GM12801 (cell line): ENCODE results near the gene KRTAP5-11.

Experiments
- TF ChIP-seq, protein P1 (sequence below): IDR thresholded peaks from one replicate; pipeline ENCODE4 v1.5.1; 2011; ENCODE audit warnings: control low read depth; ENCODE audit not compliant: insufficient read length; ENCODE audit errors: extremely low read depth

Gene KRTAP5-11

DNA sequence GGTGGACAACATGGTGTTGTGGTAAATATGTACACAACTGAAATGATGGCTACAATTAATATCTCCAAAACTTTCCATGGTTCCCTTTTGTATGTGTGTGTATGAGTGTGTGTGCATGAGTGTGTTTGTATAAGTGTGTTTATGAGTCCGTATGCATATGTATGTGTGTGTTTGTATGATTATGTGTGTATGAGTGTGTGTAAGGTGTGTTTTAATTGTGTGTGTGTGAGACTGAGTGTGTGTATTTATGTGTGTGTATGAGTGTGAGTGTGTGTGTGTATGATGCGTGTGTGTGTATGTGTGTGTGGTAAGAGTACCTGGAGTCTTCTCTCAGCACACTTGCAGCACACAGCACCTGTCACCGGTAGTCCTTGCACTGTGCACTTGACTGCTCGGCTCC is 26.7 kb downstream of the KRTAP5-11 start:
- TF ChIP-seq, protein P1, sequence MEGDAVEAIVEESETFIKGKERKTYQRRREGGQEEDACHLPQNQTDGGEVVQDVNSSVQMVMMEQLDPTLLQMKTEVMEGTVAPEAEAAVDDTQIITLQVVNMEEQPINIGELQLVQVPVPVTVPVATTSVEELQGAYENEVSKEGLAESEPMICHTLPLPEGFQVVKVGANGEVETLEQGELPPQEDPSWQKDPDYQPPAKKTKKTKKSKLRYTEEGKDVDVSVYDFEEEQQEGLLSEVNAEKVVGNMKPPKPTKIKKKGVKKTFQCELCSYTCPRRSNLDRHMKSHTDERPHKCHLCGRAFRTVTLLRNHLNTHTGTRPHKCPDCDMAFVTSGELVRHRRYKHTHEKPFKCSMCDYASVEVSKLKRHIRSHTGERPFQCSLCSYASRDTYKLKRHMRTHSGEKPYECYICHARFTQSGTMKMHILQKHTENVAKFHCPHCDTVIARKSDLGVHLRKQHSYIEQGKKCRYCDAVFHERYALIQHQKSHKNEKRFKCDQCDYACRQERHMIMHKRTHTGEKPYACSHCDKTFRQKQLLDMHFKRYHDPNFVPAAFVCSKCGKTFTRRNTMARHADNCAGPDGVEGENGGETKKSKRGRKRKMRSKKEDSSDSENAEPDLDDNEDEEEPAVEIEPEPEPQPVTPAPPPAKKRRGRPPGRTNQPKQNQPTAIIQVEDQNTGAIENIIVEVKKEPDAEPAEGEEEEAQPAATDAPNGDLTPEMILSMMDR: no peak

DNA sequence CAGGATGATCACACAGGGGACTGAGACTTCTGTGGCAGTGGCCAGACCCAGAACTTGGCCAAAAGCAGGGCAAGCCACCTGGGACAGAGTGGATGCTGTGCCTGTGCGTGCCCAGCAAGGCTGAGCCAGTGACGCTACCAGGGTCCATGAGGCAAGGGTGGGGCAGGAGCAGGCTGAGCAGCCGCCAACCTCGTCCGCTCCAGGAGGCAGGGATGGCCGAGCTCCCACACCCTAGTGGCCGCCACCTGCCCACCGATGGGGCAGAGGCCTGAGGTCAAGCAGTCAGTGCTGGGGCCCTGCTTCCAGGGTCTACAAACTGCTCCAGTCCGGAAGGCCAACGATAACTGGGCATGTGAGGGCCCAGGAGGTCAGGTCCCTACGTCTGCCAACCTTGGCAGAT is 27.2 kb downstream of the KRTAP5-11 start:
- TF ChIP-seq, protein P1: no peak

DNA sequence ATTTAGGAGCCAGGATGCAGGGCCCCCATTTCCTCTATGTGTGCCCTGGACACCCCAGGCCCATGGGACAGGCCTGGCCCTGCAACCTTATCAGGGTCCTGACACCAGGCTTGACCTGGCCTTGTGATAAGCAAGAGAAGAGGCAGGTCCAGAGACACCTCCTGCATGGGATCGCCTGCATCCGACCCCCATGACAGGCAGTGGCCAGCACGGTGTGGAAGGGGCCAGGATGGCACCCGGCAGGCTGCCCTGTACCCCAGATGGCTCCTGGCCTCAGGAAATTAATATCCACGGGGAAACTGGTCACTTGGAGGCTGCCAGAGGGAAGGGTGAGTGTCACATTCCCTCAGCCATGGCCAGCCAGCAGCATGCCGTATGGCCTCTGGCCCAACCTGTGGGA is 27.7 kb downstream of the KRTAP5-11 start:
- TF ChIP-seq, protein P1: no peak

DNA sequence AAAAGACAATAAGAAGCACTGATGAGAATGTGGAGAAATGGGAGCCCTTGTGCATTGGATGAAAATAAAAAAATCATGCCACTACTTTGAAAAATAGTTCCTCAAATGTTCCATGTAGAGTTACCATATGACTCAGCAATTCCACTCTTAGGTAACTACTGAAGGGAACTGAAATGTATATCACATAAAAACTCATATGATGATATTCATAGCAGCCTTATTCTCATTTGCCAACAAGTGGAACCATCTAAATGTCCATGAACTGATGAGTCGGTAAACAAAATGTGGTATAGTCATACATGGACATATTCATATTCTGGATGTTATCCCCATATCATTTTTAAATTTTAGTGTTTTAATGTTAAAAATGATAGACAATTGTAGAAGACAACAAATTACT is 31.0 kb downstream of the KRTAP5-11 start:
- TF ChIP-seq, protein P1: no peak

DNA sequence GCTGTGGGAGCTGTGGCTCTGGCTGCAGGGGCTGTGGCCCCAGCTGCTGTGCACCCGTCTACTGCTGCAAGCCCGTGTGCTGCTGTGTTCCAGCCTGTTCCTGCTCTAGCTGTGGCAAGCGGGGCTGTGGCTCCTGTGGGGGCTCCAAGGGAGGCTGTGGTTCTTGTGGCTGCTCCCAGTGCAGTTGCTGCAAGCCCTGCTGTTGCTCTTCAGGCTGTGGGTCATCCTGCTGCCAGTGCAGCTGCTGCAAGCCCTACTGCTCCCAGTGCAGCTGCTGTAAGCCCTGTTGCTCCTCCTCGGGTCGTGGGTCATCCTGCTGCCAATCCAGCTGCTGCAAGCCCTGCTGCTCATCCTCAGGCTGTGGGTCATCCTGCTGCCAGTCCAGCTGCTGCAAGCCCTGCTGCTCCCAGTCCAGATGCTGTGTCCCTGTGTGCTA is 33.9 kb downstream of the KRTAP5-11 start:
- TF ChIP-seq, protein P1: no peak

DNA sequence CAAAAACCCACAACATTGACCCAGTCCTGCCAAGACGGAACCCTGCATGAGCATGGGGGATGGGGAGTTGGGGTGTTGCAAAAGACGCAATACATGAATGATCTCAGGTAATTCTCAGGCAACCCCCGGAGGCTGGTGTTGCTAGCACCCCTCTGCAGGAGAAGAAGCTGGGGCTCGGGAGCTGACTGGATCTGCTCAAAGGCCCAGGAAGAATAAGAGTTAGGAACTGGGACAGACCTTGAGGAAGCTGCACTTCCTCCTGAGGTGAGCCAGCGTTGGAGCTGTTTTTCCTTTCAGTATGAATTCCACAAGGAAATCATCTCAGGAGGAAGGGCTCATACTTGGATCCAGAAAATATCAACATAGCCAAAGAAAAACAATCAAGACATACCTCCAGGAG is 34.6 kb downstream of the KRTAP5-11 start, which contains the start of gene KRTAP5-9:
Gene KRTAP5-9 (plus strand): TSS at position 301 of the 400 bp plus-strand sequence. CDS start 238 bp downstream, outside the sequence.
- TF ChIP-seq, protein P1: no peak

DNA sequence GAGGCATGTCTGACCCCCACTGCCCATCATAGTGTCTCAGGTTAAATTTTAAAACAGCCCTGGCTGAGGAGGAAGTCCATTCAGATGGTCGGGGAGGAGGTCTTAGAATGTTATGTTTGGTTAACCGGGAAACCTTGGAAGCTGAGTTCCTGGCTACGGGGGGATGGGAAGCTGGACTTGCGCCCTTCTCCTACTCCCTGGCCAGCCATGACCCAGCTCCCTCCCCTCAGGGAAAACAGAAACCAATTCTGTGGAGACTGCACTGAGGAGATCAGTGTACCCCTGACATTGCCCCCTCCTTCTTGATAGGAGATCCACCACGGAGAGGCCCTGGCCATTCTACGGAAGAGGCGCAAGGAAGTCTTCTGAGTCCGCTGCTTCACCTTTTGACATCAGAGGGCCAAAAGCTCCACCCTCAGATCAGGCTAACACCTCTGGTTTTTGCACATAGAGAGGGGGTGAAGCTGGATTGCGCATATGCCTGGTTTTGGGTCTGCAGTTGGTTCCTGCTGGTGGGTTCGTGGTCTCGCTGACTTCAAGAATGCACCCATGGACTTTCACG is 37.2 kb downstream of the KRTAP5-11 start:
- TF ChIP-seq, protein P1: no peak
